GM23338 (cell line): ENCODE results near the gene AGPS. TPM values are rescaled to one million over a fixed set of nuclear protein-coding genes. Genes with fewer than 3 reads are reported as not detected.

Source experiments
- ATAC-seq: fragments of 200-7000 bp; cut with Tn5 transposase; 3 replicates; pipeline ENCODE4 v1.9.1; 2020
- DNase-seq: peaks from one replicate; pipeline ENCODE4 v3.0.0-alpha.2; 2015; ENCODE audit warnings: low spot score
- H2AFZ ChIP-seq: fragments of 200-600 bp; sonication (generic); 2 replicates; pipeline ENCODE4 v1.8.0; 2016; ENCODE audit warnings: antibody characterized with exemption, mild to moderate bottlenecking, moderate library complexity
- H3F3A ChIP-seq: fragments of 200-600 bp; sonication (generic); replicated peaks from 2 replicates; pipeline ENCODE4 v1.8.0; 2017; ENCODE audit warnings: antibody characterized with exemption, mixed run types, low read depth
- H3K27ac ChIP-seq: fragments of 200-600 bp; sonication (generic); 2 replicates; pipeline ENCODE4 v1.6.1; 2016; ENCODE audit warnings: low read depth
- H3K27me3 ChIP-seq: fragments of 200-600 bp; sonication (generic); 2 replicates; pipeline ENCODE4 v1.8.0; 2016; ENCODE audit warnings: mild to moderate bottlenecking, mixed run types, moderate library complexity; ENCODE audit not compliant: insufficient read depth
- H3K36me3 ChIP-seq: fragments of 200-600 bp; sonication (generic); 2 replicates; pipeline ENCODE4 v1.8.0; 2016; ENCODE audit warnings: mild to moderate bottlenecking; ENCODE audit not compliant: insufficient read depth
- H3K4me1 ChIP-seq: fragments of 200-600 bp; sonication (generic); 2 replicates; pipeline ENCODE4 v1.8.0; 2016; ENCODE audit warnings: mild to moderate bottlenecking, moderate library complexity; ENCODE audit not compliant: insufficient read depth
- H3K4me2 ChIP-seq: fragments of 200-600 bp; sonication (generic); 2 replicates; pipeline ENCODE4 v1.7.1; 2017; ENCODE audit warnings: mixed run types
- H3K4me3 ChIP-seq: fragments of 200-600 bp; sonication (generic); 2 replicates; pipeline ENCODE4 v1.6.1; 2016; ENCODE audit warnings: mixed run types
- H3K79me2 ChIP-seq: fragments of 200-600 bp; sonication (generic); replicated peaks from 2 replicates; pipeline ENCODE4 v1.8.0; 2017; ENCODE audit warnings: mild to moderate bottlenecking; ENCODE audit not compliant: insufficient read depth
- H3K9me2 ChIP-seq: fragments of 200-600 bp; sonication (generic); 2 replicates; pipeline ENCODE4 v1.8.0; 2017; ENCODE audit not compliant: insufficient read depth
- H4K20me1 ChIP-seq: fragments of 200-600 bp; sonication (generic); replicated peaks from 2 replicates; pipeline ENCODE4 v1.8.0; 2017; ENCODE audit warnings: mild to moderate bottlenecking; ENCODE audit not compliant: insufficient read depth
- H3K27ac Mint-ChIP-seq: 2 replicates; pipeline ENCODE4 v1.8.0; 2020; ENCODE audit warnings: inconsistent platforms, mild to moderate bottlenecking, moderate library complexity, mixed read lengths
- H3K27me3 Mint-ChIP-seq: 3 replicates; pipeline ENCODE4 v1.8.0; 2022; ENCODE audit warnings: low read depth, mild to moderate bottlenecking, moderate library complexity, mixed read lengths, inconsistent platforms; ENCODE audit not compliant: insufficient read depth, poor library complexity
- H3K36me3 Mint-ChIP-seq: 3 replicates; pipeline ENCODE4 v1.8.0; 2021; ENCODE audit warnings: low read depth, mild to moderate bottlenecking, inconsistent platforms, moderate library complexity, mixed read lengths
- H3K4me1 Mint-ChIP-seq: 3 replicates; pipeline ENCODE4 v1.8.0; 2020; ENCODE audit warnings: mild to moderate bottlenecking, inconsistent platforms, mixed read lengths
- H3K4me3 Mint-ChIP-seq: 3 replicates; pipeline ENCODE4 v1.8.0; 2021; ENCODE audit warnings: moderate library complexity, mild to moderate bottlenecking, inconsistent platforms, mixed read lengths
- H3K9me3 Mint-ChIP-seq: 3 replicates; pipeline ENCODE4 v1.8.0; 2020; ENCODE audit warnings: moderate library complexity, mild to moderate bottlenecking, inconsistent platforms, mixed read lengths
- CREB1 ChIP-seq: fragments of 250-450 bp; sonication (Bioruptor Pico); IDR thresholded peaks from 2 replicates; pipeline ENCODE4 v1.5.0; 2020; ENCODE audit warnings: low read depth, mild to moderate bottlenecking, moderate library complexity
- ETS1 ChIP-seq: IDR thresholded peaks from 2 replicates; pipeline ENCODE4 v1.6.1; 2016; ENCODE audit warnings: antibody characterized with exemption
- EZH2phosphoT487 ChIP-seq: fragments of 200-600 bp; sonication (generic); IDR thresholded peaks from one replicate; pipeline ENCODE4 v1.8.1; 2018; ENCODE audit warnings: antibody characterized with exemption; ENCODE audit not compliant: unreplicated experiment
- JUNB ChIP-seq: IDR thresholded peaks from one replicate; pipeline ENCODE4 v1.6.1; 2016; ENCODE audit warnings: antibody characterized with exemption; ENCODE audit not compliant: unreplicated experiment
- NANOG ChIP-seq: IDR thresholded peaks from 2 replicates; pipeline ENCODE4 v1.6.1; 2016; ENCODE audit warnings: antibody characterized with exemption, borderline replicate concordance
- REST ChIP-seq: IDR thresholded peaks from one replicate; pipeline ENCODE4 v1.6.1; 2018; ENCODE audit warnings: antibody characterized with exemption; ENCODE audit not compliant: unreplicated experiment
- STAT1 ChIP-seq: IDR thresholded peaks from one replicate; pipeline ENCODE4 v1.6.1; 2016; ENCODE audit warnings: antibody characterized with exemption; ENCODE audit not compliant: unreplicated experiment
- ZNF114 ChIP-seq: fragments of 250-450 bp; sonication (Bioruptor Pico); IDR thresholded peaks from 2 replicates; pipeline ENCODE4 v1.5.0; 2020; ENCODE audit warnings: mild to moderate bottlenecking, moderate library complexity
- ZNF331 ChIP-seq: fragments of 250-450 bp; sonication (Bioruptor Pico); IDR thresholded peaks from 2 replicates; pipeline ENCODE4 v1.5.0; 2020; ENCODE audit warnings: low read depth, mild to moderate bottlenecking, moderate library complexity
- ZNF462 ChIP-seq: fragments of 250-450 bp; sonication (Bioruptor Pico); IDR thresholded peaks from 2 replicates; pipeline ENCODE4 v1.5.0; 2020; ENCODE audit warnings: mild to moderate bottlenecking, moderate library complexity
- polyA plus RNA-seq: library from polyadenylated mRNA; unstranded; fragments of >200 nt; fragmentation: Nextera tagmentation; extraction: Ambion mirVana; gene quantifications from 2 replicates; pipeline ENCODE4 v1.2.1, GENCODE V29; 2016
- total RNA-seq: library from RNA; depleted of rRNA; stranded (reverse); fragments of >200 nt; shearing (Covaris generic); gene quantifications from 2 replicates; pipeline ENCODE4 v1.2.3, GENCODE V29; 2014

The AGPS gene
- total and polyA plus RNA-seq, 2 experiments from 2014 or later: 14.6 to 73.2 TPM

GRCh38 chr2:177482195-177482594 is 89.6 kb downstream of the AGPS start (continued):
- no peak for TF ChIP-seq ETS1
- no peak for TF ChIP-seq STAT1
- TF ChIP-seq EZH2phosphoT487: no peak

- no peaks in the 10 kb centered on the region for H3K4me1 Mint-ChIP-seq
- no peak for ATAC-seq
- no peak overlapping the region for H3K27ac ChIP-seq
These were observed 91.0 kb downstream of the AGPS start for GRCh38 chr2:177483531-177483930.

More at GRCh38 chr2:177483531-177483930, 91.0 kb downstream of the AGPS start:
- Mint-ChIP-seq H3K27ac (no peak overlapping the region), H3K9me3 (no peaks in the 10 kb centered on the region), H3K36me3 (peaks cover 20% of the 10 kb centered on the region), H3K27me3 (peaks cover 3% of the 10 kb centered on the region), H3K4me3 (no peak overlapping the region)
- no peaks in the 10 kb centered on the region for H3K36me3 ChIP-seq
- H3K9me2 ChIP-seq: no peaks in the 10 kb centered on the region
- no peaks in the 10 kb centered on the region for H3K79me2 ChIP-seq
- H3K27me3 ChIP-seq: no peaks in the 10 kb centered on the region
- H2AFZ ChIP-seq: no peak overlapping the region
- H3F3A ChIP-seq: no peaks in the 10 kb centered on the region
- TF ChIP-seq EZH2phosphoT487: no peak
- TF ChIP-seq JUNB: no peak
- no peak for TF ChIP-seq REST
- TF ChIP-seq ETS1: no peak
- TF ChIP-seq CREB1: no peak
- no peak for TF ChIP-seq ZNF331
- no peak for TF ChIP-seq ZNF114
- TF ChIP-seq NANOG: no peak
- TF ChIP-seq ZNF462 (CRISPR knock-in tag): no peak
- no peak overlapping the region for H3K4me2 ChIP-seq
- no peaks in the 10 kb centered on the region for H3K4me1 ChIP-seq
- H4K20me1 ChIP-seq: no peaks in the 10 kb centered on the region
- H3K4me3 ChIP-seq: no peak overlapping the region
- no peak for DNase-seq
